HL-60 (cell line): ENCODE measurements around the gene SLC16A10.

Source experiments
- CTCF ChIP-seq: IDR thresholded peaks from one replicate; pipeline ENCODE4 v1.5.1; 2011; ENCODE audit warnings: low read length, control low read depth, inconsistent platforms; ENCODE audit not compliant: insufficient read depth
- POLR2AphosphoS5 ChIP-seq: IDR thresholded peaks from 2 replicates; pipeline ENCODE4 v1.6.1; 2012; ENCODE audit warnings: low read depth
- REST ChIP-seq: IDR thresholded peaks from 2 replicates; pipeline ENCODE4 v1.6.1; 2012; ENCODE audit warnings: low read depth; ENCODE audit not compliant: insufficient replicate concordance

GRCh38 chr6:111266276-111266675 lies 179.0 kb downstream of the SLC16A10 start:
- no peak for TF ChIP-seq CTCF
- TF ChIP-seq REST = no peak
- TF ChIP-seq POLR2AphosphoS5 = no peak
